HCT116 (cell line): ENCODE results near the gene TDP1. TPM values are rescaled to one million over a fixed set of nuclear protein-coding genes. Genes with fewer than 3 reads are reported as not detected.

Source experiments
- ATAC-seq: fragments of 200-7000 bp; cut with Tn5 transposase; 2 replicates; pipeline ENCODE4 v1.9.1; 2020; ENCODE audit warnings: mild to moderate bottlenecking, moderate library complexity
- BruUV-seq: library from RNA; stranded (reverse); fragments of 400-500 nt; replicated peaks from 2 replicates; lab custom pipeline; 2021; lab: Mats Ljungman, UMichigan
- CTCF ChIA-PET: fragments of 300-600 bp; sonication (Branson Sonifier 250); formaldehyde crosslinking; loops from one replicate; lab custom pipeline; 2021; ENCODE audit warnings: antibody characterized with exemption; lab: Charles Lee
- POLR2A ChIA-PET: fragments of 300-600, 350-600 bp; sonication (Branson Sonifier 250); formaldehyde crosslinking; loops from one replicate; lab custom pipeline; 2021; ENCODE audit warnings: antibody characterized with exemption; lab: Charles Lee
- RAD21 ChIA-PET, 2 experiments: fragments of 300-600 bp; sonication (Branson Sonifier 250); formaldehyde crosslinking; loops; one replicate each; lab custom pipeline; 2023; ENCODE audit warnings: low total read pairs in 2 of 2; ENCODE audit not compliant: uncharacterized antibody in 2 of 2, unreplicated experiment in 2 of 2, low non-redundant PET in 1 of 2; lab: Charles Lee
- DNase-seq: peaks from one replicate; pipeline ENCODE4 v3.0.0-alpha.2; 2010; ENCODE audit warnings: low read depth, low spot score
- H2AFZ ChIP-seq: fragments of 200-600 bp; shearing (Covaris generic), sonication (generic); 2 replicates; pipeline ENCODE4 v1.6.1; 2017; ENCODE audit warnings: low read depth, mixed run types, mixed read lengths, antibody characterized with exemption, low read length; ENCODE audit not compliant: poor library complexity, severe bottlenecking
- H3K27ac ChIP-seq: 2 replicates; pipeline ENCODE4 v1.5.1; 2012; ENCODE audit warnings: low read depth, low read length
- H3K27me3 ChIP-seq: fragments of 200-600 bp; sonication (generic); 2 replicates; pipeline ENCODE4 v1.6.1; 2016; ENCODE audit warnings: mixed run types, low read length, mixed read lengths; ENCODE audit not compliant: insufficient read depth
- H3K36me3 ChIP-seq, 2 experiments: fragments of 200-500 bp in 1 of 2; fragments of 200-600 bp in 1 of 2; sonication (Bioruptor generic) in 1 of 2; sonication (generic) in 1 of 2; 2 replicates each; pipeline versions ENCODE4 v1.5.1 to v1.6.1; 2014 to 2016; ENCODE audit warnings: low read length in 2 of 2, inconsistent platforms in 1 of 2, mixed read lengths in 1 of 2, mixed run types in 1 of 2; ENCODE audit not compliant: insufficient read depth in 2 of 2, control insufficient read depth in 1 of 2
- H3K4me1 ChIP-seq, 2 experiments: fragments of 200-600 bp in 1 of 2; sonication (generic) in 1 of 2; 2 replicates each; pipeline versions ENCODE4 v1.5.1 to v1.6.1; 2012 to 2017; ENCODE audit warnings: low read length in 2 of 2, inconsistent platforms in 1 of 2, mild to moderate bottlenecking in 1 of 2, mixed read lengths in 1 of 2, mixed run types in 1 of 2, moderate library complexity in 1 of 2; ENCODE audit not compliant: insufficient read depth in 2 of 2, control insufficient read depth in 1 of 2
- H3K4me2 ChIP-seq: fragments of 200-600 bp; sonication (generic); 2 replicates; pipeline ENCODE4 v1.6.1; 2017; ENCODE audit warnings: mixed run types, low read length, mixed read lengths
- H3K4me3 ChIP-seq, 2 experiments: fragments of 200-600 bp in 1 of 2; sonication (generic) in 1 of 2; replicated peaks in 1 of 2; 2 replicates each; pipeline ENCODE4 v1.5.1; 2011 to 2016; ENCODE audit warnings: low read length in 2 of 2, control low read depth in 1 of 2, low read depth in 1 of 2, mild to moderate bottlenecking in 1 of 2, mixed read lengths in 1 of 2, mixed run types in 1 of 2
- H3K79me2 ChIP-seq: fragments of 200-600 bp; sonication (generic); 2 replicates; pipeline ENCODE4 v1.6.1; 2017; ENCODE audit warnings: mild to moderate bottlenecking, mixed run types, low read length, moderate library complexity, mixed read lengths; ENCODE audit not compliant: insufficient read depth
- H3K9ac ChIP-seq: fragments of 200-600 bp; sonication (generic); 2 replicates; pipeline ENCODE4 v1.6.1; 2016; ENCODE audit warnings: low read length, mixed read lengths
- H3K9me2 ChIP-seq: fragments of 200-600 bp; sonication (generic), shearing (Covaris generic); 2 replicates; pipeline ENCODE4 v1.6.1; 2017; ENCODE audit warnings: mixed run types, mild to moderate bottlenecking, moderate library complexity; ENCODE audit not compliant: insufficient read depth
- H3K9me3 ChIP-seq, 2 experiments: fragments of 200-500 bp in 1 of 2; fragments of 200-600 bp in 1 of 2; sonication (Bioruptor generic) in 1 of 2; sonication (generic) in 1 of 2; 2 replicates each; pipeline ENCODE4 v1.6.1; 2014 to 2017; ENCODE audit warnings: low read length in 2 of 2, mixed read lengths in 2 of 2, inconsistent platforms in 1 of 2, low read depth in 1 of 2, mild to moderate bottlenecking in 1 of 2, mixed run types in 1 of 2, moderate library complexity in 1 of 2; ENCODE audit not compliant: control insufficient read depth in 1 of 2, insufficient read depth in 1 of 2
- H4K20me1 ChIP-seq: fragments of 200-600 bp; sonication (generic), shearing (Covaris generic); 2 replicates; pipeline ENCODE4 v1.6.1; 2017; ENCODE audit warnings: mixed run types, mild to moderate bottlenecking, moderate library complexity; ENCODE audit not compliant: insufficient read depth
- CBX3 ChIP-seq: IDR thresholded peaks from 2 replicates; pipeline ENCODE4 v1.6.1; 2012; ENCODE audit warnings: low read depth
- CEBPB ChIP-seq: IDR thresholded peaks from 2 replicates; pipeline ENCODE4 v1.6.1; 2012; ENCODE audit warnings: low read depth
- CTCF ChIP-seq, 3 experiments: fragments of 200-600 bp in 1 of 3; sonication (generic) in 1 of 3; IDR thresholded peaks in 2 of 3; conservative IDR thresholded peaks in 1 of 3; 2 replicates each; pipeline ENCODE4 v1.5.1; 2012 to 2017; ENCODE audit warnings: low read depth in 2 of 3, low read length in 2 of 3, antibody characterized with exemption in 1 of 3, borderline replicate concordance in 1 of 3, control low read depth in 1 of 3, mild to moderate bottlenecking in 1 of 3, mixed read lengths in 1 of 3, mixed run types in 1 of 3, moderate library complexity in 1 of 3; ENCODE audit not compliant: insufficient read depth in 1 of 3
- ELF1 ChIP-seq: IDR thresholded peaks from 2 replicates; pipeline ENCODE4 v1.6.1; 2012; ENCODE audit warnings: low read depth, borderline replicate concordance
- EZH2 ChIP-seq: fragments of 200-600 bp; sonication (generic); IDR thresholded peaks from 2 replicates; pipeline ENCODE4 v1.6.1; 2017; ENCODE audit warnings: antibody characterized with exemption, mixed run types
- JUND ChIP-seq: IDR thresholded peaks from 2 replicates; pipeline ENCODE4 v1.6.1; 2012
- REST ChIP-seq: IDR thresholded peaks from 2 replicates; pipeline ENCODE4 v1.6.1; 2012; ENCODE audit warnings: low read depth
- SRF ChIP-seq: IDR thresholded peaks from 2 replicates; pipeline ENCODE4 v1.6.1; 2012; ENCODE audit warnings: low read depth
- TCF7L2 ChIP-seq: IDR thresholded peaks from 2 replicates; pipeline ENCODE4 v1.7.0; 2011; ENCODE audit warnings: borderline replicate concordance, inconsistent platforms; ENCODE audit not compliant: insufficient read depth, insufficient read length; ENCODE audit errors: extremely low read depth
- ZBTB33 ChIP-seq: IDR thresholded peaks from 2 replicates; pipeline ENCODE4 v1.6.1; 2011; ENCODE audit warnings: mild to moderate bottlenecking, low read length, moderate library complexity; ENCODE audit not compliant: insufficient replicate concordance; ENCODE audit errors: extremely low read depth
- ZNF274 ChIP-seq: fragments of 200-500 bp; sonication (Bioruptor generic); IDR thresholded peaks from 2 replicates; pipeline ENCODE4 v1.6.1; 2014; ENCODE audit warnings: mild to moderate bottlenecking, low read depth, low read length, inconsistent platforms
- intact Hi-C: fragments of 100-400 bp; cut with micrococcal nuclease; formaldehyde crosslinking; loops from 2 replicates; pipeline ENCODE4 v1.10.0; 2022
- total RNA-seq: library from RNA; stranded (reverse); gene quantifications from one replicate; pipeline ENCODE4 v1.2.1, GENCODE V29; 2021; ENCODE audit not compliant: unreplicated experiment

The TDP1 gene
- total RNA-seq, 1 experiment from 2014 or later, result 37.1 TPM

- H3K4me2 ChIP-seq, result no peak overlapping the region
- peaks cover 9 to 42% of the 10 kb centered on the region in 2 experiments; a peak in 3 of 4 replicates for H3K36me3 ChIP-seq
- BruUV-seq, result no TSS peak
- H3K27me3 ChIP-seq, result no peaks in the 10 kb centered on the region
- POLR2A ChIA-PET, result no interaction called here
- no peaks in the 10 kb centered on the region for H3K79me2 ChIP-seq
- H3K27ac ChIP-seq, result no peak overlapping the region
- intact Hi-C loops, result no loop called here
- H3K9me2 ChIP-seq, result no peaks in the 10 kb centered on the region
- H4K20me1 ChIP-seq, result no peaks in the 10 kb centered on the region
- DNase-seq, result no peak
- no peak for ATAC-seq
- RAD21 ChIA-PET, result no interaction called here
- H3K9ac ChIP-seq, result no peak overlapping the region
- H3K4me1 ChIP-seq, result no peaks in the 10 kb centered on the region
- no peaks in the 10 kb centered on the region for H3K9me3 ChIP-seq
- TF ChIP-seq REST (no peak), ZNF274 (no peak), CBX3 (no peak), ELF1 (no peak), JUND (no peak), EZH2 (no peak), ZBTB33 (no peak), CTCF (IDR thresholded peaks at IDR 0.05 in 2 of 3, conservative IDR thresholded peaks at IDR 0.05 in 1 of 3; ENCODE audit: borderline replicate concordance in 1 of 3, insufficient read depth in 1 of 3, low read depth in 2 of 3, low read length in 2 of 3) (no peak), CEBPB (no peak), TCF7L2 (no peak), SRF (no peak)
- no peak overlapping the region for H2AFZ ChIP-seq
- CTCF ChIA-PET, result no interaction called here
- H3K4me3 ChIP-seq, result no peak overlapping the region
Observed at GRCh38 chr14:89990218-89990617, 34.5 kb downstream of the TDP1 start.
